CD1c-positive myeloid dendritic cell (primary cell): ENCODE data around the gene PEX11B.

Experiments used
- DNase-seq: peaks from one replicate; pipeline ENCODE4 v3.0.0-alpha.2; 2016; ENCODE audit errors: extremely low spot score

PEX11B gene

DNA sequence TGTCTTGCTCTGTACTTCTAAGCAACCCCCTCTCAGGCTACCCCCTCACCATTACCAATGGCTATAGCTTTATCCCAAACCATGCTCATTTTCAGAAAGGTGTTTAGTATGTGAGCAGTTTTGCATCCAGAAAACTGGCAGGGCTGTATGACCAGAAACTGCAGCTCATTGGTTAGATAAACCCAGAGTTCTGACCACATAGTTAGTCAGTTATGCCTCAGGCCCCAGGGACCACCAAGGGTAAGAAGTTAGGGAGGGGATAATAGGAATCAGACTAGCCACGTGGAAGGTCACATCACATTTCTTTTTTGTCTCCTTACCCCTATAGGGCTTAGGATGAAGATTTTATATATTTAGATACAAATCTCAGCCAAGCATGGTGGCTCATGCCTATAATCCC is 9.9 kb downstream of the PEX11B start:
- DNase-seq = no peak

DNA sequence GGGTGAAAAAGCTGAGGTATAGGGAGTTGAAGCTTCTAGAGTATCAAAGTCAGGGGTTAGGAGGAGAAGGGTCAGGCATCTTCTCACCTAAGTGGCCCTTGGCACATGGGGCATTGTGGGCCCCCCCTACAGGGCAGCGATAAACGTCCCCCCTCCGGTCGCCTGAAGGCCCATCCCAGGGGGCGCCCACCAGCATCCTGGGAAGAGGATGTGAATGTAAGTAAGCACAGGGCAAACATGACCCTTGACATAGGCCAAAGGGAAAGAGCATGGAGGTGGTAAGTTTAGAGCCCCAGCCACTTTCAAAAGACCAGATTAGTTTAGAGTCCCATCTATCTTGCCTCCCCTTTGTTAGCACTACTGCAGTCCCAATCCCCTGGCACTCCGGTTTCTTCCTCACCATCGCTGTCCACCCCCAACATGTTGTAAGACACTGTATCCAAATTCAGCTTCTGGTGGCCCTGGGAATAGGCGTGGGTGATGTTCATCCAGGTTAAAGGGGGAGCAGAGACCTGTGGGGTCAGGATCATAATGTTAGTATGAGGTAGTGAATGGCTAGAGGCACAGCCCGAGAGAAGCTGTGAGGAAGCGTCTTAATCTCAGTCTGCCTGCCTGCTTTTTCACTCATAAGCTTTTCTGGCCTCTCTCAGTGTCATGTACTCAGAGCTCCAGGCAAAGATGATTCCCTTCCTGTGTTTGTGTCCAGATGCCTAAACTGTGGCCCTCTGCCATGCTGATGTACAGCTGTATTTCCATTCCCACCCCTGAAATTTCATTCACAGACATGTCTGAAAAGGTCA is 11.4 kb downstream of the PEX11B start:
- DNase-seq = no peak

DNA sequence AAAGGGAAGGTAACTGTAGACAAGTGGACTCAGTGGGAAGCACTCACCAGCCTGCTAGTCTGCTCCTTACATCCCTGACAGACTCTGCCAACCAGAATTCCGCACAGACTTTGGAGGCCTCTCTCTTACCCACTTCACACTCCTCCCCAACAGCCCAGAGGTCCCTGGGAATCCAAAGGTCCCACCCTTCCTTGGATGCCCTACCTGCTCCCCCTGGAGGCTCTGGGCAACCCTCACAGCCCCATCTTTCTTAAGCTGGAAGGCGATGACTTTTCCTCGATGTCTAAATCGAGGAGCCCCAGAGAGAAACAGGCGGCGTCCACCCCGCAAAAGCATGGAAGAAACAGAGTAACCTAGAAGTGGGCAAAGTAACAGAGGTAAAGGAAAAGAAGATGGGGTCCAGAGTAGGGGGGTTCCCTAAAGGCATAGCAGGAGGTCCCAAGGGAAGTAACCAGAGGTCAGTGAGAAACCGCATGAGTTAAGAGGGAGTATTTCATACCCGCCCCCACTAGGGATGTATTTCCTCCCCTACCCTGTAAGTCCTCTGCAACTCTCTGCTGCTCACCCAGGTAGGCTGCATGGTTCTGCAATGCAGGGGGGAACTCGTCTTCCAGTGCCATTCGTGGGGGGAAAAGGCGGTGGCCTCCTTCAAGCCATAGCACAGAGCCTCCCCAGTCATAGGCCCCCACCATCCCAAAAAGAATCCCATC is 17.1 kb downstream of the PEX11B start:
- no peak for DNase-seq

DNA sequence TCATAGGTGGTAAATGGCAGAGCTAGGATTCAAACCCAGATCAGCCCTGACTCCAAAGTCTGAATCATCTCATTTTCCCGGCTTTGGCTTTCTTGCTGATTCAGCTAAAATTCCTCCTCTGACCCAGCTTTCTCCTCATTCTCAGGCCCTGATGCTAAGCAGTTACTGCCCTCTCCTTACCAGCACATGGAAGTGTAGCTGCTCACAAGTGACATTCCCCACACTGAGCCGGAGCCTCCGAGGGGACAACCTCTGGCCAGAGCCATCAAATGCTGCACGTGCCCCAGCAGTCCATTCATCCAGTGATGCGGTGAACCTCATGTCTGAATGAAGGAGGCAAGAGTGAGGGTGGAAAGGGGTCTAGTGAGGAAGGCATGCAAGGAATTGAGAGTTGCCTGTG is 19.8 kb downstream of the PEX11B start:
- DNase-seq = no peak

DNA sequence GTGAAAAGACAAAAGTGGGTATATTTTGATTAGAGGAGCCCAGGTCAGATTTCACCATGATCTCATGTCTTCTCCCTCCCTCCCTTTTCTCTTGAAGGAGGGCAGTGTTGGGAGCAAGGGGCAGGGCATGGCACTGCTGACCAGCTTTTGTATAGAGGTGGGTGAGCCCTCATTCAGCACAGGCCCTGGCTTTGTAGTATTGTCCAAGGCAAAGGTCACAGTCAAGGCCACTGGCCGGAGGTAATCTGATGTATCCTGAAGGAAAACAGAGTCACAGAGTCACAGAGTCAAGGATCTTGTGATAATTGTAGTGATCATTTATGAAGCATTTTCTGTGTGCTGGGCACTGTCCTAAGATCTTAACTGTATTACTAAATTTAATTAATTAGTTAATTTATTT is 20.5 kb downstream of the PEX11B start:
- DNase-seq = no peak

DNA sequence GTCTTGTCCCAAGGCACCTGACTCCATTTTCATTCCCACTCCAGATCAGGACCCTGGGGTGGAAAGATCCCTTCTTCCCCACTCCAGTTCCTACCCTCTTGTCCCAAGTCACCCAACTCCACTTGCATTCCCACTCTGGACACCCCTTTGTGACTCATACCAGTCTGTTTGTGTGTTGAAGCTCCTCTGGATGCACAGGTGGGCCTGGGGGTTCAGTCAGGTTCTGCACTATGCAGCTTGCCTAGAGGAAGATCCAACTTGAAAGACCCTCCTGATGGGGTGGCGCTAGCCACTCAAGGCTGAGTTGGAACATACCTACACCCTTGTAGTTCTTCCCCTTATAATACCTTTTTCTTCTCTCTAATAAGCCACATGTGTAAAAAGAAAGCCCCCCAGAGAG is 23.0 kb downstream of the PEX11B start:
- DNase-seq = no peak

DNA sequence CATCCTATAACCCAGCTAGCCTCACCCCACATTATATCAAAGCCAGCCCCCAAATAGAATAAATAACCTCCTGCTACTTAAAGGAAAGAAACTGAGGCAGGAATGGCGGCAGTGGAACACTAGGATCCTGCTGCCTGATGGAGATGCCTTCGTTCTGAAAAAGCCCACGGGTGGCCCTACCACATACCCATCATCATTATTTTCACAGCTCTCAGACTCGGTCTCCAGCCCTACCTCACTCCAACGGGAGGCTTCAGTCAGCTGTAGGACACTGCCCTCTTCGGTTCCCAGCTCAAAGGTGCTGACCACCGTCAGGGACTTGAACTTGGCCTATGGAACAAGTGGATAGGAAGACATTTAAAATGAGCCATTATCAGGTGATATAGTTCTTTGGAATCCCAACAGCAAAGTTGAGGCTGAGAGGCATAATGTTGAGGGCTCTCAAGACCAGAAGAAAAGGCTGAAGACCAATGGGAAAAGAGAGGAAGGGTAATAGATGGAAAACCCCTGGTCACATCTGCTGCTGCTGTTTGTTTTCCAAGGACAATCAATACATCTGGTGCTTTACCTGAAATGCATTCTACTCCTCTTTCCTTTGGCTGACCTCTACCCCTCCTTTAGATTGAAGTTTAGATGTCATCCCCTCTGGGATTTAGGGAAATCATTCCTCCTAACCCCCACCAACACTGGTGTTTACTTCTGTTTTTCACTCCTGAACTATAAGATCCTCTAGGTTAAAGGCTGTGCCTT is 25.0 kb downstream of the PEX11B start:
- no peak for DNase-seq

DNA sequence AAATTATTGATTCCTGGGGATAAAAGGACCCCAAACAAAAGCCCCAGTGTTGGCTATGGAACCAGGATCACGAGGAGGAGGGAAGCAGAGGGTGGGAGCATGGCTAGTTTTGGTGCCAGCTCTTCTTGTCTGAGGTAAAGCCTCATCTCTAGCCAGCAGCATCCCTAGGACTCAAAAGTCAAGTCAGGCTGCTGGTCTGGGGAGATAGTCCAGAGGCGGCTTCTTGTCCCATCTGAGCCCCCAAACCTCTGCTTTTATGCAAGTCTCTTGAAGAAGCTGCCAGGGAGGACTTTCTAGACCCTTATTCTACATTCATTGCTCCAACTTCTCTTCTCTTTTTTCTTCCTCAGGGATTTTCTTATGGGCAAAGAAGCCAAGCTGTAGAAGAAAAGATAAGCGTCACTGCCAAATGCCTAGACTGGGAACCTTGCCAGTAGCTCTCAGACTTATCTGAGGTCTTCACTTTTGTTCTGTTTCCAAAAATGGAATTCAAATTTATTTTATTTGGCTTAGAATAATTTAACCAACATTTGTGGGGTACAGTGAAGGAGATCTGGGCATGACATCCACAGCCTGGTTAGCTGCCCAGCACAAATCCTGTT is 25.9 kb downstream of the PEX11B start:
- DNase-seq = no peak

DNA sequence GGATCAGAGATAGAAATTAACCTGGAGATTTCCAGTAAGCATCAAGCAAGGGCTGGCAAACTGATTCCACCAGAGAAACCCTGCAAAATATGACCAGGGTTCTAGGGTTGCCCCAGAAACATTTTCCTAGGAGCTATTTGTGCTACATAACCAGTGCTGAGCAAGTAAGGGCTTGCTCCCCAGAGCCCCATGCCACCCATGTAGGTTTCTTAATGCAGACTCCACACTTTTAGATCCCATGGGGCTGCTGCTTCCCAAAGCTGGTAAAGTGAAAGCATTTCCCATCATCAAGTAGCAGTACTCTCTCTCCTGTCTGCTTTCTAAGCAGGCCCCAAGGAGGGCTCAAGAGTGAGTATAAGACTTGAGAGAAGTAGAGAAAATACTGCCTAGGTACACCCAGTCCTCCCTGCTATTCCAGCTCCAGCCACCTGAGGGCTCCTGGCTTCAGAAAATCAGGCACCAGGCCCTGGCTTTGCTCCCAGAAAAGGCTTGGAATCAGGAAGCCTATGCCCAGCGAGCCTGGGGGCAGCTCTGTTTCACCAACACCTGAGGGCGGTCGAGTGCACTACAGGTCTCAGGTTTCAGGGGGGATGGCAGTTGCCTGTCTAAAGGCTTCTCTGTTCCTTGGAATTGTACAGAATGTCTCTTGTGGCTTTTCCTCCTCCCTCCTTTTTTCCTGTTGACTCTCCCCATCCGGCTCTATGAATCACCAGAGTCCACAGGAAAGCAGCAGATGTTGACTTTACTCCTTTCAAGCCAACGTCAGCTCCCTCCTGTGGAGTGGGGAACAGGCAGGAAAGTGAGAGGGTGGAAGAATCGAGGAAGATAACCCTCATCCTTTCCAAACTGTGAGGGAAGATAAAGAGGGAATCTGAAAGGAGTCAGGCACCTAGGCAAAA is 26.7 kb downstream of the PEX11B start:
- peak; percentile 74 for DNase-seq

DNA sequence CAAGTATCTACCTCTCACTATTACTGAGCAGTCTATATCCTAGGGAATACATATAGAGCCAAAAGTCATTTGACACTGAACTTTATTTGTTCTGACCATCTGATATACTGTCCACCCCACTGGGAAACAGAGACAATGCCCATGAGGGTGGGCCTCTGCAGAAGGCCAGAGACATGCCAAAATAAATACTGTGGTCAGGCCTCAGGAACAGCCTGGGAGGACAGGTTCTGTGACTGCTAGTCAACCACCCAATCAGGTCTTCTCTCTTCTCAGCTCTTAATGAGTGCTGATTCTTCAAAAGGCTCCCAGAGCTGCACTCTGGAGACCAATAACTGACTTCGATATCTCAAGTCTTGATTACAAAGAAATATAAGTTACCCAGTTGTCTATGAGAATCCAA is 27.4 kb downstream of the PEX11B start:
- DNase-seq = no peak

DNA sequence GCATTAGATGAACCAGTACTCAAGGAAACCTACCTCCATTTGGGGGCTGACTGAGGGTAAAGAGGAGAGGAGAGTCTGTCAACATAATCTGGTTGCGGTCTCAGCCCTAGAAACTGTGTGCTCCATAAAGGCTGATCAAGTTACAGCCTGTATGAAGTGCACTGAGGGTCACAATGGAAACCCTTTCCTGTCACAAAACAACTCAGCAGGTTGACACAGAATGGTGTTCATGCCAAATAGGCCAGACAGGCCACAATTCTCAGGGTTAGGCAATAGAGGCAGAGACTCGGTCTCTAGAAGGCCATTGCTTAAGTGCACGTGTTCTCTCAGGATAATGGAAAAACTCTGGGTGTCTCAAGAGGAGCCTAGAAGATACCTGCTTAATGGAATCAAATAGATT is 28.8 kb downstream of the PEX11B start:
- DNase-seq = no peak

DNA sequence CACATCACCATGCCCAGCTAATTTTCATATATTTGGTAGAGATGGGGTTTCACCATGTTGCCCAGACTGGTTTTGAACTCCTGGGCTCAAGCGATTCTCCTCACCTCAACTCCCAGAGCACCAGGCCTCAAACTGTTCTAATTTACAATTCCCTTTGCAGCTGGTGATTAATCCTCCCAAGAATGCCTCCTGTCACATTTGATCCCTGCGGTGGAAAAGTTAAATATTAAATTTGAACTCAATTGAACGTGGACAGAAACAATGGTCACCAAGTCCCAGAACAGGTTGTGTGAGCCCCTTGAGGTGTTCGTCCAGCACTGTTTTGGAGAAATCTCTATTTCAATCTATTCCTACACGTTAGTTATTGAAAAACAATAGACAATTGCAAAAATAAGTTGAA is 30.9 kb downstream of the PEX11B start:
- DNase-seq = no peak

DNA sequence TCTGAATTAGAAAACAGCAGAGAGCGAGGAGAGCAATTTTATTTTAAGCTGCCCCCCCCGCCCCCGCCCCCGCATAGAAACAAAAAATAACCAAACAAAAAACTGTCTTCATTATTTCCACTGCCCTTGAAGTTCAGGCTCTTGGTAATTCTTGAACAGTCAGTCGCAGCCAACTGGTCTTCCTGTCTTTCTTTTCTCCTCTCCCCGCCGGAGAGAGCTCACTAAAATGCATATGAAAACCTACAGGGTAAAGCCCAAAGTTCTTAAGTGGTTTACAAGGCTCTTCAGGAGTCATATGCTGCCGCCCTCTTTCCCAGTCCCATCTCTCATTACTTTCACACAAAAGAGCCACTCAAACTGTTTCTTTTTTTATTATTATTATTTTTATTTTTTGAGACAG is 31.7 kb downstream of the PEX11B start:
- DNase-seq = no peak

DNA sequence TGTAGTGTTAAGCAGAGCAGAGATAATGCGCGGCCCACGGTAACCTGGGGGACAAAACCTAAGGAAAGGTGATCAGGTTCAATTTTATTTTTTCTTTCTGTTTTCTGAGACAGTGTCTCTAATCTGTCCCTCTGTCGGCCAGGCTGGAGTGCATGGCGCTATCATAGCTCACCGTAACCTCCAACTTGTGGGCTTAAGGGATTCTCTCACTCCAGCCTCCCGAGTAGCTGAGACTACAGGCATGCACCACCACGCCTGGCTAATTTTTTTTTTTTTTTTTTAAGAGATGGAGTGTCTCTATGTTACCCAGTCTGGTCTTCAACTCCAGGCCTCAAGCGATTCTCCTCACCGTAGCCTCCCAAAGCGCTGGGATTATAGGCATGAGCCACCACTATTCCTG is 32.1 kb downstream of the PEX11B start:
- DNase-seq = no peak

DNA sequence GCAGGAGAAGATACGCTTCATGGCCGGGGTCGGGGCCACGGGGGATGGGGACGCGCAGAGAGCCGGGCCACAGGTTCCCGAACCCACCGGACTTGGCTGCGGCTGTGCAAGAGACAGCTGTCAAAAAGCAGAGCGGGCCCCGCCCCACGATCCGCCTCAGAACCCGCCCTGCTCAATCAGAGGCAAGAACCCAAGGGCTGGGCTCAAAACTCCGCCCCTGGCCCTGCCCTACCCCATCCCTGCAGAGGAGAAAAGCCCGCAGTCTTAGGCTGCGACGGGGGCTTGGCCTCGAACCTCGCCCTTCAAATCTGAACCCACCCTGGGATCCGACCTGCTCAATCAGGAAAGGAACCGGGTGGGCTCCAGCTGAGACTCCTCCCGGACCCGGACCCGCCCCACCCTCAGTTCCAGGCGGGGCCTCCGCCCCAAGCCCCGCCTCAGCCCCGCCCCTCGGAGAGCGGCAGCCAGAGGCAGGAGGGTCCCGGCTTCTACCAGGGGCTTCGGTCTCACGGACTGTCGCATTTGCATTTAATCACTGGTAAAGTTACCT is 32.7 kb downstream of the PEX11B start, which contains the start of gene ANKRD35:
ANKRD35 (minus strand) TSS at position 129 of the 550 bp plus-strand sequence; CDS start at position 21, 108 bp downstream.
- DNase-seq = peak; percentile 87

DNA sequence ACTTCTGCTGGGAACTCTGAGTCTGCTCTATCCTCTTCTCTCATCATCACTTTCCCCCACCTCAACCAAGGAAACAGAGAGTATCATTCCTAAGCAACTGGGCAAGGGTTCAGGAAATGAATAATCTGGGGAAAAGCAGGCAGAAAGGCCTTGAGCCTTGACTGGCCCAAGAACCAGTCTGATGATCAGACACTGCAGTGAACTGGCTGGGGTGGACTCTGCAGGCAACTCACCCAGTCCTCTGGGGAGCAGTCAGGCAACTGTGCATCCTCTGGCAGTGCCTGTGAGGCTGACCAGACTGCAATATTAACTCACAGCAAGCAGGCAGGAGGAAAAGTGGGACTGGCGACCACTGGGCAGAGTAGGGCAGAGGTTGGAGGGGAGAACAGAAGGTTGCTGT is 33.8 kb downstream of the PEX11B start:
- DNase-seq = no peak

DNA sequence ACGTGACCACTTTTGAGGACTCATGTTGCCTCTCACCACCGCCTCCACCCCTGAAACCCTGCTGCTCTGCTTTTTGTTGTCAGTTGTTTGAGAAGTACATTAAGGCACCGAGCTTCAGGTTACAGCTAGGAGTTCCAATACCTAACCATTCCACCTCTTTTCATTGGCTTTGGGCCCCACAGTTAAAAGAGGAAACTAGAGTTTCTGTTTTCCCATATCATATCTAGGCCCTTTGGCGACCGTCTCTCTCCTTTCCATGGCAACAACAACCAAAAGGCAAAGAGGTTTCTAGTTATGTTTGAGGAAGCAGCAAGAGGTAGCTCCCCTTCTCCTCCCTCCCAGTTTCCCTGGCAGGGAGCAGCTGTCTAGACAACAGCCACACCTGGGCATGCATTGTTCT is 38.7 kb downstream of the PEX11B start:
- no peak for DNase-seq

DNA sequence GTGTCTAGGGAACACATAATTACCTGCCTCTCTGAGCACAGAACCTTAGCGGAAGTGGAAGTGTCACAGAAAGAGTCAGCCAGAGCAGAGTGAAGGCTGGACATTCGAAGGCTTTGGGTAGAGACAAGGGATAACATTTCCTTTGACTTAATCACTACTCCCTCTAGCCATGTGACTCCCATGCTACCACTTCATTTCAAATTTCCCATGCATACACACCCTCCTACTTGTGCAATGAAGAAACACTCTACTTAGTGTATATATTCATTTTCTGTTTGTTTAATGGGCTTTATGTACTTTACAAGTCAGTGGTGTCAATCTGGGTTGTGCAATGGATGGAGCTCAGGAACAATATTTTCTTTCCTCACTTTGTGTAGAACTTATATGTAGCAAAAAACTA is 39.8 kb downstream of the PEX11B start:
- no peak for DNase-seq

DNA sequence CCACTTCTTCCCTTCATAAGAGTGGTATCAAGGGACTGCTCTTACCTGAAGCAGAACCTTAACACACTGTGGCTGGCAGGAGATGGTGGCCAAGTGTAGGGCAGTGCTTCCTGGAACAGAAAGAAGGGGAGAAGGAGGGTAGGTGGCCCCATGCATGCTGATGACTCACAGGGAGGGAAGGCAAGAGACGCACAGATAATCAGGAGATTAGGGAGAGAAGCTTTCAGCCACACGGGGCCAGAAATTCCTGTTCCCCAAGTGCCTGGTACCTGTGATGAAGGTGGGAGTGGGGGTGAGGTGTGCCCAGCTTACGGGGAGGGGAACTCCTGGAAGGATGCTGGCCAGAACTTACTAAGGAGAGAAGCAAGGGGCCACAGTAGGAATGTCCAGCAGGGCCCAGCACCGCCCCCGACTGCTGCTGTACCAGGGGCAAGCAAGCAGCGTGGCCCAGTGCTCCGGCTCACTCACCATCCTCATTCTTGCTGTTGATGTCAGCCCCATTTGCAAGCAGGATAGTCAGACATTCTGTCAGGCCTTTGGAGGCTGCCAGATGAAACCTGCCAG is 40.5 kb downstream of the PEX11B start:
- DNase-seq = no peak

DNA sequence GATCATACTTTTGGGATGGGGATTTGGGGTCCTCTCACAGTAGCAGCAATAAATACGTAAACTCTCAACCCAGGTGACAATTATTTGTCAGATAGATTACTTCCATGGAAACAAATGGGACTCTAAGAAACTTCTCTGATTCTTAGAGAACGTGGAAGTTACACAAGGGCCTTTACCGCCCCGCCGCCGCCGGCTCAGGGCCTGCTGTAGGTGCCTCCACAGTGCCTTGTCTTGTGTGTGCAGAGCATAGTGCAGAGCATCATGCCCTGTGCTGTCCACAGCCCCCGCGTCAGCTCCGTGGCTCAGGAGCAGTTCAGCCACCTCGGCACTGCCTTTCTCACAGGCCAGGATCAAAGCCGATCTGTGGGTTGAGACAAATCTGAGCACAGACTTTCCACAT is 43.9 kb downstream of the PEX11B start:
- no peak for DNase-seq
